ENCODE measurements around the gene PGLYRP4. TPM values are rescaled to one million over a fixed set of nuclear protein-coding genes. Genes with fewer than 3 reads are reported as not detected.
A peak's percentile ranks its signal among the peaks of the same experiment; 100 is the strongest.

Gene PGLYRP4
- total RNA-seq, 2 donors from 2014 or later: 0.22 to 0.26 TPM

GRCh38 chr1:153364766-153365666 lies 16.4 kb upstream of the PGLYRP4 start:
- peaks cover 18% of the 10 kb centered on the region for H3K27me3 Mint-ChIP-seq
- H3K4me1 Mint-ChIP-seq: no peaks in the 10 kb centered on the region
- no peak overlapping the region for H3K4me3 Mint-ChIP-seq
- H3K27ac Mint-ChIP-seq: no peak overlapping the region
- no peak for ATAC-seq (replicated peaks)
- no peaks in the 10 kb centered on the region for H3K36me3 Mint-ChIP-seq (ENCODE audit: low read depth)
- H3K9me3 Mint-ChIP-seq: no peaks in the 10 kb centered on the region

- H3K9me3 Mint-ChIP-seq: no peaks in the 10 kb centered on the region
Measured at GRCh38 chr1:153364156-153364555, 15.5 kb upstream of the PGLYRP4 start.

GRCh38 chr1:153363641-153364040 lies 15.0 kb upstream of the PGLYRP4 start:
- H3K4me1 Mint-ChIP-seq: no peaks in the 10 kb centered on the region
- H3K4me3 Mint-ChIP-seq: no peak overlapping the region
- H3K9me3 Mint-ChIP-seq: no peaks in the 10 kb centered on the region
- H3K27me3 Mint-ChIP-seq: peaks cover 18% of the 10 kb centered on the region
- ATAC-seq (replicated peaks): no peak
- H3K36me3 Mint-ChIP-seq (ENCODE audit: low read depth): no peaks in the 10 kb centered on the region
- H3K27ac Mint-ChIP-seq: no peak overlapping the region

More at GRCh38 chr1:153364156-153364555, 15.5 kb upstream of the PGLYRP4 start:
- Mint-ChIP-seq H3K4me1 (no peaks in the 10 kb centered on the region), H3K4me3 (no peak overlapping the region), H3K27me3 (peaks cover 18% of the 10 kb centered on the region), H3K27ac (no peak overlapping the region), H3K36me3 (ENCODE audit: low read depth) (no peaks in the 10 kb centered on the region)
- peak; percentile 40 for ATAC-seq (replicated peaks)

DNA sequence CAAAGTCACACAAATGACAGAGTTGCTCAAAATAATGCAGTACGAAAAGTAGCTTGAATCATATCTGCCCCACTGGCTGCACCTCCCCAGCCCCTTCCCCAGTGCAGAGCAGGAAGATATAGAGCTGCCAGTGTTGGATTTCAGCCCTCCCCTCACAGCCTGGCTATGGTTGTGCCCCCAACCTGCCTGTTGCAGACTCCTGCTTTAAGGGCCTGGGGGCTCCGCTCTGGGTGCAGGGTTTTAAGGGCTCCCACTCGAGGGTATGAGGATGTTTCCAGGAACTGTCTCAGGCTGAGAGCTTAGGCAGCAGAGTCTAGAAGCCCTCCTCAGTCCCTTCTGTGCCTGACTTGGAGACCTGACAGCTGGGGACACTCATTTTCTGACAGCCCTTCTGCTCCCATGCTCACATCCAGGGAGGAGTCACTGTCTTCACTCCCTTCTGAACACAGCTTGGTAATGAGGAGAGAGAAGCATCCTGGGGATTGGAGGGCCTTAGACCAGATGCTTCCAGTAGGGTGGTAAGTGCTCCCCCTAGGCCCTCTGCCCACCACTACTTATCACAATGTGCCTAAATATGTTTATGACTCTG lies 13.6 kb upstream of the PGLYRP4 start:
- no peaks in the 10 kb centered on the region for H3K9me3 Mint-ChIP-seq
- ATAC-seq (replicated peaks): no peak
- peaks cover 18% of the 10 kb centered on the region for H3K27me3 Mint-ChIP-seq

DNA sequence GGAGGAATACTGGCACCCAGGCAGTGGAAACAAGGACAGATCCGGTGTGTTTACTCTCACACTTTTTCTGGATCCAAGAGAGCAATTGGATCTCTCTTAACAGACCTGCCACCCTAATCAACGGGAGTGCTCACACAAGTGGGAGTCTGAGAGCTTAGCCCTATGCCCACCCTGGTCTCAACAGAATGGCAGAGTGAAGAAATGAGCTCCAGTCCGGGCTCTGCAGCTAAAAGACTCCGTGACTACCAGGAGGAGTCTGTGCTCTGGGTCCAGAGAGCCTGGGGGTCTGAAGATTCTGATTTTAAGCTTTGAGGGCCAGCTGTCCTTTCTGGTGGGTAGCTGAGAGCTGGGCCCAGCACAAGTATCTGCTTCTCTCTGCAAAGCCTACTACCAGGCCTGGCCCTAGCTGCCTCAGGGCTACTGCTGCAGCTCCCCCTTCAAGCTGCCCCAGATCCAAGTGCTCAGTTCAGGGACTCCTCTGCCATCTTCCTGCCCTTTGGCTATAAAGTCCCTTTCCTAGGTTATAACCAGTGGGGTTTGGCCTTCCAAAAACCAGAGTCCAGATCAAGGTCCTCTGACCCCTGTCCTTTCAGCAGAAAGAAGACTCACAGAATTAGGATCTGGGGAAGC lies 13.0 kb upstream of the PGLYRP4 start:
- H3K4me1 Mint-ChIP-seq: peaks cover 4% of the 10 kb centered on the region
- H3K4me3 Mint-ChIP-seq: no peak overlapping the region
- no peaks in the 10 kb centered on the region for H3K36me3 Mint-ChIP-seq (ENCODE audit: low read depth)
- no peak for ATAC-seq (replicated peaks)
- no peaks in the 10 kb centered on the region for H3K9me3 Mint-ChIP-seq
- H3K27ac Mint-ChIP-seq: peak overlapping the region; percentile 58
- H3K27me3 Mint-ChIP-seq: peaks cover 18% of the 10 kb centered on the region

More for the DNA sequence above, 13.6 kb upstream of the PGLYRP4 start:
- Mint-ChIP-seq H3K4me1 (peaks cover 4% of the 10 kb centered on the region), H3K27ac (no peak overlapping the region), H3K36me3 (ENCODE audit: low read depth) (no peaks in the 10 kb centered on the region), H3K4me3 (no peak overlapping the region)

DNA sequence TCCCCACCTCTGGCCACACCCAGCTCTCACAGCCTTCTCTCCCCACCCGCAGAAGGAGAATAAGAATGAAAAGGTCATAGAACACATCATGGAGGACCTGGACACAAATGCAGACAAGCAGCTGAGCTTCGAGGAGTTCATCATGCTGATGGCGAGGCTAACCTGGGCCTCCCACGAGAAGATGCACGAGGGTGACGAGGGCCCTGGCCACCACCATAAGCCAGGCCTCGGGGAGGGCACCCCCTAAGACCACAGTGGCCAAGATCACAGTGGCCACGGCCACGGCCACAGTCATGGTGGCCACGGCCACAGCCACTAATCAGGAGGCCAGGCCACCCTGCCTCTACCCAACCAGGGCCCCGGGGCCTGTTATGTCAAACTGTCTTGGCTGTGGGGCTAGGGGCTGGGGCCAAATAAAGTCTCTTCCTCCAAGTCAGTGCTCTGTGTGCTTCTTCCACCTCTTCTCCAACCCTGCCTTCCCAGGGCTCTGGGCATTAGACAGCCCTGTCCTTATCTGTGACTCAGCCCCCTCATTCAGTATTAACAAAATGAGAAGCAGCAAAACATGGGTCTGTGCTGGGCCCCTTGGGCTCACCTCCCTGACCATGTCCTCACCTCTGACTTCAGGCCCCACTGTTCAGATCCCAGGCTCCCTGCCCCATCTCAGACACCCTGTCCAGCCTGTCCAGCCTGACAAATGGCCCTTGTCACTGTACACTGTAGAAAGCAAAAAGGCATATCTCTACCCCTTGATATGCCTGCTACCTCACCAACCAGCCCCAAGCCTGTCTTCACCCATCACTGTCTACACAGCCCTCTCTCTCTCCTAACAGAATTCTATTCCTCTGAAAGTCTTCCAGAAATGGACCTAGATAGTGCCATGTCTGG lies 12.2 kb upstream of the PGLYRP4 start:
- no peak for ATAC-seq (replicated peaks)
- H3K4me1 Mint-ChIP-seq: peaks cover 4% of the 10 kb centered on the region
- peaks cover 15% of the 10 kb centered on the region for H3K27me3 Mint-ChIP-seq
- no peaks in the 10 kb centered on the region for H3K9me3 Mint-ChIP-seq
- H3K27ac Mint-ChIP-seq: peak overlapping the region; percentile 58
- H3K36me3 Mint-ChIP-seq (ENCODE audit: low read depth): no peaks in the 10 kb centered on the region
- H3K4me3 Mint-ChIP-seq: no peak overlapping the region

GRCh38 chr1:153360190-153360589 lies 11.5 kb upstream of the PGLYRP4 start:
- H3K9me3 Mint-ChIP-seq: no peaks in the 10 kb centered on the region
- peaks cover 15% of the 10 kb centered on the region for H3K27me3 Mint-ChIP-seq
- no peaks in the 10 kb centered on the region for H3K36me3 Mint-ChIP-seq (ENCODE audit: low read depth)
- H3K27ac Mint-ChIP-seq: no peak overlapping the region
- ATAC-seq (replicated peaks): no peak
- H3K4me3 Mint-ChIP-seq: no peak overlapping the region
- peaks cover 4% of the 10 kb centered on the region for H3K4me1 Mint-ChIP-seq

- no peak for ATAC-seq (replicated peaks)
- Mint-ChIP-seq H3K36me3 (ENCODE audit: low read depth) (no peaks in the 10 kb centered on the region), H3K4me3 (no peak overlapping the region), H3K4me1 (peaks cover 4% of the 10 kb centered on the region), H3K27me3 (peaks cover 11% of the 10 kb centered on the region), H3K27ac (no peak overlapping the region), H3K9me3 (no peaks in the 10 kb centered on the region)
Measured at GRCh38 chr1:153359241-153359640, 10.6 kb upstream of the PGLYRP4 start.

DNA sequence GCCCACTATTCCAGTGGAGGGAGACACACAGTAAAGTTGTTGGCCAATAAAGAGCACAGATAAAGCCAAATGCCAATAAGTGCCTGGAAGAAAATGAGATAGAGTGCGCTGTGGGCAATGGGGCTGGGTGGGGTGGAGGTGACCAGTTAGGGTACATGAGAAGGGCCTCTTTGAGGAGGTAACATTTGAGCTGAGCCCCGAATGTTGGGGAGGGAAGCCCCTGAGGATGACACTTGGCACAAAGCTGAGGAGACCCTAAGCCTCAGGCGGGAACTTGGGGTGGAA lies 10.0 kb upstream of the PGLYRP4 start:
- Mint-ChIP-seq H3K36me3 (ENCODE audit: low read depth) (no peaks in the 10 kb centered on the region), H3K27me3 (peaks cover 11% of the 10 kb centered on the region), H3K9me3 (no peaks in the 10 kb centered on the region), H3K4me1 (peaks cover 4% of the 10 kb centered on the region), H3K4me3 (no peak overlapping the region), H3K27ac (no peak overlapping the region)
- no peak for ATAC-seq (replicated peaks)

- Mint-ChIP-seq H3K27me3 (peaks cover 6% of the 10 kb centered on the region), H3K36me3 (ENCODE audit: low read depth) (no peaks in the 10 kb centered on the region), H3K4me1 (peaks cover 4% of the 10 kb centered on the region), H3K9me3 (no peaks in the 10 kb centered on the region), H3K4me3 (peak within 1 kb of the TSS; percentile 28), H3K27ac (peak within 1 kb of the TSS; percentile 45)
- no peak for ATAC-seq (replicated peaks)
Measured at GRCh38 chr1:153357853-153358690, 9.4 kb upstream of the PGLYRP4 start, which contains the start of gene S100A9. Gene S100A9 (plus strand): TSS chr1:153357854. CDS start chr1:153358284, 430 bp downstream.

GRCh38 chr1:153357076-153357852 lies 8.6 kb upstream of the PGLYRP4 start:
- H3K4me1 Mint-ChIP-seq: peaks cover 4% of the 10 kb centered on the region
- peak overlapping the region; percentile 28 for H3K4me3 Mint-ChIP-seq
- peak overlapping the region; percentile 45 for H3K27ac Mint-ChIP-seq
- H3K27me3 Mint-ChIP-seq: peaks cover 4% of the 10 kb centered on the region
- no peaks in the 10 kb centered on the region for H3K9me3 Mint-ChIP-seq
- peak; percentile 23 for ATAC-seq (replicated peaks)
- no peaks in the 10 kb centered on the region for H3K36me3 Mint-ChIP-seq (ENCODE audit: low read depth)

- ATAC-seq (replicated peaks): no peak
- Mint-ChIP-seq H3K27me3 (peaks cover 4% of the 10 kb centered on the region), H3K4me3 (no peak overlapping the region), H3K4me1 (peaks cover 4% of the 10 kb centered on the region), H3K36me3 (ENCODE audit: low read depth) (no peaks in the 10 kb centered on the region), H3K9me3 (no peaks in the 10 kb centered on the region), H3K27ac (peak overlapping the region; percentile 45)
Measured at GRCh38 chr1:153356392-153357075, 7.9 kb upstream of the PGLYRP4 start.
